Activated CD4-positive, alpha-beta T cell treated with anti-CD3 and anti-CD28 coated beads, Interleukin-2, Interleukin-6, amounts not matched to agents 100 ng/mL and 50 ng/mL, durations not matched to agents 16 hours and 8 hours (primary cell): Measurements from ENCODE around the gene MED29.

Experiments used
- DNase-seq: peaks from one replicate; pipeline ENCODE4 v3.0.0-alpha.2; 2020

The MED29 gene

DNA sequence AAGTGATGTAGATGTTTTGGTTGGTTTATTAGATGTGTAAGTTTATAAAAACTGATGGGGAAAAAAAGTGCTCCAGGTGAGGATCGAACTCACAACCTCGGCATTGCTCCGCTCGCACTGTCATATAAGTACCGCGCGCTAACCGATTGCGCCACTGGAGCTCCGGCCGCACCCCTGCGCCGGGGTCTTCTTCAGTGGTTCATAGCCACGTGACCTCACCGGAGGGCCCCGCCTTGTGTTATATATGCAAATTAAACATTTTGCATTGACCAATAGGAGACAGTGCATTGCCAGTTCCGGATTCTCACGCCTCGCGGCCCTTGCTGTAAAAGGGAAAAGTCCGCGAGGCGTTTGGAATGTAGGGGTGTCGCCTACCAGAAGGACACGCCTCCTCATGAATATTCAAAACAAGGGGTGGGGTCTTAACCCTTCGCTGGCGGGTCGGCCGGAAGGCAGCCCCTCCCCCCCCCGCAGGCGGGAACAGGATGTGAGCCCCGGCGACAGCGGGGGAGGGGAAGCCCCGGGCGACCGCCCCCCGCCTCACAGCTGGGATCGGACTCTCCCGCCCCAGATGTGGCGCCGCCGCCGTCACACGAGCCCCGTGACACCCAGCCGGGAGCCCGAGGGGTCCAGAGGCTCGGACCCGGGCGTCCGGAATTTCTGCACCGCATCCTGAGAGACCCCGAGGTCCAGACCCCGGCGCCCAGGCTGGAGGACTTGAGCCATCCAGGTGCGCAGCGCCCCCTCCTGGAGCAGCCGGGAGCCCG is 21.1 kb downstream of the MED29 start, which contains the start of gene PLEKHG2:
PLEKHG2 (plus strand) TSS at position 570 of the 767 bp plus-strand sequence. CDS start 1,418 bp downstream, outside the sequence.
- peak; percentile 98 for DNase-seq

DNA sequence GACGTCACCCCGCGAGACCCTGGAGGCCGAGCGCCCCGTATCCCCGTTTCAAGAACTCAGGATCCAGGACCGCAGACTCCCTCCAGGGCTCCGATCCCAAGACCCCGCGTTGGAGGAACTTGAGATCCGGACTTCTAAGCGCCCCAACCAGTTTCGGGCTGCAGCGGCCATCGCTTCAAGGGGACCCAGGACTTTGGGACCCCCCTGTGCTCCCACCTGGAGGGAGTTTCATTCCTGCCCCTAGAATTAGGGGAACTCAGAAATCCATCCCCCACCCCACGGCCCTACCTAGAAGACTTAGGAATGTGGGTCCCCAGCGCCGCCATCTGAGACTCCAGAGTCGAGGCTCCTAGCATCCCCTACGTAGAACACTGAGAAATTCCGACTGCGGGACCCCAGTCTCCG is 21.7 kb downstream of the MED29 start:
- no peak for DNase-seq

GRCh38 chr19:39413272-39413910 is 22.2 kb downstream of the MED29 start:
- no peak for DNase-seq

- DNase-seq: no peak
These were observed 22.9 kb downstream of the MED29 start for GRCh38 chr19:39413911-39414608.

DNA sequence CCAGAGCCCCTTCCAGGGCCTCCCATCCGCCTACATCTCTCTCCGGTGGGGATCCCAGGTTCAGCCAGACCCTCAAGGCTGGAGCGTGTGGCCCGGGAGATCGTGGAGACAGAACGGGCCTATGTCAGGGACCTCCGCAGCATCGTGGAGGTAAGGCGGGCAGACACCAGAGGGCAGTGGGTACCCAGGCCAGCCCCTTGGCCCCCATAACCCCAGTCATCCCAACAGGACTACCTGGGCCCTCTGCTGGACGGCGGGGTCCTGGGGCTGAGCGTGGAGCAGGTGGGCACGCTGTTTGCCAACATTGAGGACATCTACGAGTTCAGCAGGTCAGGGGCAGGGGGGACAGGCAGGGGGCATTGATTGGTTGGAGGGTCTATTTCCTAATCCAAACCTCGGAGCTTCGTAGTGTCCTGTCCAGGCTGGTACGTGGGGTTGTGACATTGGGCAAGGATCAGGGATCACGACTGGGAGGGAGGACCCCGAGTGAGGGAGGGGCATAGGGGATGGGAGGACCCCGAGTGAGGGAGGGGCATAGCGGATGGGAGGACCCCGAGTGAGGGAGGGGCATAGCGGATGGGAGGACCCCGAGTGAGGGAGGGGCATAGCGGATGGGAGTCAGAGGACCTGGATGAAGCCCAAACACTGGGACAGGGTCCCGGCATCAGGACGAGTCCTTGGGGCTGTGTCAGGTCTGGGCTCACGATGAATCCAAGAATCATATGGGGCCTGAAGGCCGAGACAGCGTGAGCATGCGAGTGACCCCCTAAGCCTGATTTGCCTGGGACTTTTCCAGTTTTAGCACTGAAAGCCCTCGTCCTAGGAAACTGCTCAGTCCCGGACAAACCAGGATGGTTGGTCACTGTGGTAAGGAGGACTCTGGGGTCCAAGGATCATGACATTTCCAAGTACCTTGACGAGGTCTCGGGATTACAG is 24.2 kb downstream of the MED29 start:
- no peak for DNase-seq

GRCh38 chr19:39416152-39417120 is 25.3 kb downstream of the MED29 start:
- DNase-seq: no peak

DNA sequence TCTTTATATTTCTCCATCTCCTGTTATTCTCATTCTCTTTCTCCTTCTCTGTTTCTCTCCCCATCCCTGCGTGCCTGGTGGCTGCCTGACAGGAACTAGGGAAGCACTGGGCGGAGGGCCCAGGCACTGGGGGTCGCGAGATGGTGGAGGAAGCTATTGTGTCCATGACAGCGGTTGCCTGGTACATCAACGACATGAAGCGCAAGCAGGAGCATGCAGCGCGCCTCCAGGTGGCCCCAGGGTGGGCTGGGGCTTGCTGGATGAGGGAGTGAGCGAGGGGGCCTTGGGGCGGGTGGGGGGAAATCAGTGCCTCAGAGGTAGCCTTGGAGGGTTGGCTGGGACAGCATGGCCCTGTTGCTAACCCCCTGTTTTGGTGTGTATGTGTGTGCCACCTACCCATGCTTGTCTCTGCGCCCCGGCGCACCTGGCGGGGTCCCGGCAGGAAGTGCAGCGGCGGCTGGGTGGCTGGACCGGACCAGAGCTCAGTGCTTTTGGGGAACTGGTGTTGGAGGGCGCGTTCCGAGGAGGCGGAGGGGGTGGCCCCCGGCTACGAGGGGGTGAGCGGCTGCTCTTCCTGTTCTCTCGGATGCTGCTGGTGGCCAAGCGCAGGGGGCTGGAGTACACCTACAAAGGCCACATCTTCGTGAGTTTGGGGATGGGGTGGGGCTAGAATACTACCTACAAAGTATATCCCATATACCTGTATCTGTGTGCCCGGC is 26.4 kb downstream of the MED29 start:
- no peak for DNase-seq

GRCh38 chr19:39419003-39419402 is 27.8 kb downstream of the MED29 start:
- no peak for DNase-seq

DNA sequence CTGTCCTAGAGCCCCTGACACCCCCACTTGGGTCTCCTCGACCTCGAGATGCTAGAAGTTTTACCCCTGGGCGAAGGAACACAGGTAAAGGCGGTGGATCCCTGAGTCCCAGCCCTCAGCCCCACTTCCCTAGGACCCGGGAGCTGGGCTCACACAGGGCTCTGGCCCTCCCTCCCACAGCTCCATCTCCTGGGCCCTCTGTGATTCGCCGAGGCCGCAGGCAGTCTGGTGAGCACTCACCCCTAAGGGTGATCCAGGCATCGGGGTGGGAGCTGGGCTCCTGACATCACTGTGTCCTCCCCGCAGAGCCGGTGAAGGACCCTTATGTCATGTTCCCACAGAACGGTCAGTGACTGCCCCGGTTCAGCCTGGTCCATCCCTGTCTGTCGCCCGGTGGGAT is 29.6 kb downstream of the MED29 start:
- DNase-seq: no peak

DNA sequence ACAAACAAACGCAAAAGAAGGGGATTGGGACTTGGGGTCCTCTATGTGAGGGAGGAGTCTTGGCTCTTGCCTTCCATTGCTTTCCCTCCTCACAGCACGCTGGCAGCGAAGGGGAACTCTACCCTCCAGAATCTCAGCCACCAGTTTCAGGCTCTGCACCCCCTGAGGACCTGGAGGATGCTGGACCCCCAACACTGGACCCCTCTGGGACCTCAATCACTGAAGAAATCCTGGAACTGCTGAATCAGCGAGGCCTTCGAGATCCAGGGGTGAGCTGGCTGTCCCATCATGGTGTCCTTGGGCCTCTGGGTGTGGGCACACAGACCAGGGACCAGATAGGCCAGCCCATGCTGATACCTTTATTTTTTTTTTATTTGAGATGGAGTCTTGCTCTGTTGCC is 30.8 kb downstream of the MED29 start:
- DNase-seq: no peak

- no peak for DNase-seq
These were observed 32.3 kb downstream of the MED29 start for GRCh38 chr19:39423258-39424086.

- no peak for DNase-seq
These were observed 33.8 kb downstream of the MED29 start for GRCh38 chr19:39424934-39425333.

GRCh38 chr19:39425744-39426143 is 34.6 kb downstream of the MED29 start:
- DNase-seq: no peak

- no peak for DNase-seq
These were observed 35.0 kb downstream of the MED29 start for GRCh38 chr19:39426170-39426569.

GRCh38 chr19:39427707-39428106 is 36.5 kb downstream of the MED29 start:
- no peak for DNase-seq

DNA sequence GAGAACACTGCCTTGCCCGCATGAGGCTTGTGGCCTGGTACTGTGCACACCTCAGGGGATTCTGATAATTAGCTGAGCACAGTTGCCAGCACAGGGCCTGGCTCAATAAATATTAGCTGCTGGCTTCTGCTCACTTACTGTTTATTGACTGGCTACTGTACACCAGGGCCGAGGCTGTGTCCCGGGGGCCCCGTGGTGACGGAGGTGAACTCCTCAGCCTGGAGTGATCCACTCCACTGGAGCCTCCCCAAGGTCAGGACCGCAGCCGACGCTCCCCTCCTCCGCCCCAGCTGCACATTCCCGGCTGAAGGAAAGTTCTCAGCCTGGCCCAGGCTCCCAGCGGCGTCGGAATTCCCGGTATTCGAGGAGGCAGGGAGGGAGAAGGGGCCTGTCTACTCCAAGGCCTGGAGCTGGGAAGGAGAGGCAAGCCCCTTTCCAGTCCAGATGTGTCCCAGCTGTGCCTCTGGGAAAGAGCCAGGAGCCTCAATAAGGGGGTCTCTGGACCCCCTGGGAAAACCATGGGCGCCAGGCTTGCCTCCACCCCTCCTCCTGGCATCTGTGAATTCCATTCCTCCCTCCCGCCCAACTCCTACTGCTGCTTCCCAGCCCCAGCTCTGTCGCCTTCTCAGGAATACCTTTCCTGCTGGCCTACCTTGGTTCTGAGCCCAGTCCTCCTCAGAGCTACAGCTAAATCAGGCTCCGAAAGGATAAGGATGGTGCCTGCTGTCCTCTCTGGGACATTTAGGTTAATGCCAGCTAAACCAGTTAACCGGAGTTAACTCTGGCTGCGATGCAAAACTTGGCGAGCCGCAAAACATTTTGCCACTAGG is 37.3 kb downstream of the MED29 start:
- no peak for DNase-seq

GRCh38 chr19:39430675-39431593 is 39.8 kb downstream of the MED29 start:
- DNase-seq: peak; percentile 89

- no peak for DNase-seq
These were observed 41.5 kb downstream of the MED29 start for GRCh38 chr19:39432677-39433025.
